GM23338 (cell line): Measurements from ENCODE around the gene TTLL8. TPM values are rescaled to one million over a fixed set of nuclear protein-coding genes. Genes with fewer than 3 reads are reported as not detected.

ENCODE experiments used
- ATAC-seq: fragments of 200-7000 bp; cut with Tn5 transposase; 3 replicates; pipeline ENCODE4 v1.9.1; 2020
- DNase-seq: peaks from one replicate; pipeline ENCODE4 v3.0.0-alpha.2; 2015; ENCODE audit warnings: low spot score
- H2AFZ ChIP-seq: fragments of 200-600 bp; sonication (generic); 2 replicates; pipeline ENCODE4 v1.8.0; 2016; ENCODE audit warnings: antibody characterized with exemption, mild to moderate bottlenecking, moderate library complexity
- H3F3A ChIP-seq: fragments of 200-600 bp; sonication (generic); replicated peaks from 2 replicates; pipeline ENCODE4 v1.8.0; 2017; ENCODE audit warnings: antibody characterized with exemption, mixed run types, low read depth
- H3K27ac ChIP-seq: fragments of 200-600 bp; sonication (generic); 2 replicates; pipeline ENCODE4 v1.6.1; 2016; ENCODE audit warnings: low read depth
- H3K27me3 ChIP-seq: fragments of 200-600 bp; sonication (generic); 2 replicates; pipeline ENCODE4 v1.8.0; 2016; ENCODE audit warnings: mild to moderate bottlenecking, mixed run types, moderate library complexity; ENCODE audit not compliant: insufficient read depth
- H3K36me3 ChIP-seq: fragments of 200-600 bp; sonication (generic); 2 replicates; pipeline ENCODE4 v1.8.0; 2016; ENCODE audit warnings: mild to moderate bottlenecking; ENCODE audit not compliant: insufficient read depth
- H3K4me1 ChIP-seq: fragments of 200-600 bp; sonication (generic); 2 replicates; pipeline ENCODE4 v1.8.0; 2016; ENCODE audit warnings: mild to moderate bottlenecking, moderate library complexity; ENCODE audit not compliant: insufficient read depth
- H3K4me2 ChIP-seq: fragments of 200-600 bp; sonication (generic); 2 replicates; pipeline ENCODE4 v1.7.1; 2017; ENCODE audit warnings: mixed run types
- H3K4me3 ChIP-seq: fragments of 200-600 bp; sonication (generic); 2 replicates; pipeline ENCODE4 v1.6.1; 2016; ENCODE audit warnings: mixed run types
- H3K79me2 ChIP-seq: fragments of 200-600 bp; sonication (generic); replicated peaks from 2 replicates; pipeline ENCODE4 v1.8.0; 2017; ENCODE audit warnings: mild to moderate bottlenecking; ENCODE audit not compliant: insufficient read depth
- H3K9me2 ChIP-seq: fragments of 200-600 bp; sonication (generic); 2 replicates; pipeline ENCODE4 v1.8.0; 2017; ENCODE audit not compliant: insufficient read depth
- H4K20me1 ChIP-seq: fragments of 200-600 bp; sonication (generic); replicated peaks from 2 replicates; pipeline ENCODE4 v1.8.0; 2017; ENCODE audit warnings: mild to moderate bottlenecking; ENCODE audit not compliant: insufficient read depth
- H3K27ac Mint-ChIP-seq: 2 replicates; pipeline ENCODE4 v1.8.0; 2020; ENCODE audit warnings: inconsistent platforms, mild to moderate bottlenecking, moderate library complexity, mixed read lengths
- H3K27me3 Mint-ChIP-seq: 3 replicates; pipeline ENCODE4 v1.8.0; 2022; ENCODE audit warnings: low read depth, mild to moderate bottlenecking, moderate library complexity, mixed read lengths, inconsistent platforms; ENCODE audit not compliant: insufficient read depth, poor library complexity
- H3K36me3 Mint-ChIP-seq: 3 replicates; pipeline ENCODE4 v1.8.0; 2021; ENCODE audit warnings: low read depth, mild to moderate bottlenecking, inconsistent platforms, moderate library complexity, mixed read lengths
- H3K4me1 Mint-ChIP-seq: 3 replicates; pipeline ENCODE4 v1.8.0; 2020; ENCODE audit warnings: mild to moderate bottlenecking, inconsistent platforms, mixed read lengths
- H3K4me3 Mint-ChIP-seq: 3 replicates; pipeline ENCODE4 v1.8.0; 2021; ENCODE audit warnings: moderate library complexity, mild to moderate bottlenecking, inconsistent platforms, mixed read lengths
- H3K9me3 Mint-ChIP-seq: 3 replicates; pipeline ENCODE4 v1.8.0; 2020; ENCODE audit warnings: moderate library complexity, mild to moderate bottlenecking, inconsistent platforms, mixed read lengths
- CREB1 ChIP-seq: fragments of 250-450 bp; sonication (Bioruptor Pico); IDR thresholded peaks from 2 replicates; pipeline ENCODE4 v1.5.0; 2020; ENCODE audit warnings: low read depth, mild to moderate bottlenecking, moderate library complexity
- CTCF ChIP-seq, 2 experiments: fragments of 200-600 bp in 1 of 2; sonication (generic) in 1 of 2; conservative IDR thresholded peaks; 2 replicates each; pipeline versions ENCODE4 v1.5.1 to v1.6.1; 2016 to 2017; ENCODE audit warnings: antibody characterized with exemption in 2 of 2, low read depth in 2 of 2, mild to moderate bottlenecking in 2 of 2, moderate library complexity in 1 of 2
- ETS1 ChIP-seq: IDR thresholded peaks from 2 replicates; pipeline ENCODE4 v1.6.1; 2016; ENCODE audit warnings: antibody characterized with exemption
- EZH2 ChIP-seq: fragments of 200-600 bp; sonication (generic); IDR thresholded peaks from one replicate; pipeline ENCODE4 v1.8.0; 2017; ENCODE audit warnings: antibody characterized with exemption, mild to moderate bottlenecking, low read depth; ENCODE audit not compliant: unreplicated experiment
- EZH2phosphoT487 ChIP-seq: fragments of 200-600 bp; sonication (generic); IDR thresholded peaks from one replicate; pipeline ENCODE4 v1.8.1; 2018; ENCODE audit warnings: antibody characterized with exemption; ENCODE audit not compliant: unreplicated experiment
- JUNB ChIP-seq: IDR thresholded peaks from one replicate; pipeline ENCODE4 v1.6.1; 2016; ENCODE audit warnings: antibody characterized with exemption; ENCODE audit not compliant: unreplicated experiment
- NANOG ChIP-seq: IDR thresholded peaks from 2 replicates; pipeline ENCODE4 v1.6.1; 2016; ENCODE audit warnings: antibody characterized with exemption, borderline replicate concordance
- POLR2AphosphoS5 ChIP-seq: IDR thresholded peaks from 2 replicates; pipeline ENCODE4 v1.6.1; 2016; ENCODE audit warnings: antibody characterized with exemption, low read depth
- STAT1 ChIP-seq: IDR thresholded peaks from one replicate; pipeline ENCODE4 v1.6.1; 2016; ENCODE audit warnings: antibody characterized with exemption; ENCODE audit not compliant: unreplicated experiment
- ZNF114 ChIP-seq: fragments of 250-450 bp; sonication (Bioruptor Pico); IDR thresholded peaks from 2 replicates; pipeline ENCODE4 v1.5.0; 2020; ENCODE audit warnings: mild to moderate bottlenecking, moderate library complexity
- ZNF331 ChIP-seq: fragments of 250-450 bp; sonication (Bioruptor Pico); IDR thresholded peaks from 2 replicates; pipeline ENCODE4 v1.5.0; 2020; ENCODE audit warnings: low read depth, mild to moderate bottlenecking, moderate library complexity
- polyA plus RNA-seq: library from polyadenylated mRNA; unstranded; fragments of >200 nt; fragmentation: Nextera tagmentation; extraction: Ambion mirVana; gene quantifications from 2 replicates; pipeline ENCODE4 v1.2.1, GENCODE V29; 2016
- total RNA-seq: library from RNA; depleted of rRNA; stranded (reverse); fragments of >200 nt; shearing (Covaris generic); gene quantifications from 2 replicates; pipeline ENCODE4 v1.2.3, GENCODE V29; 2014
- TF ChIP-seq, protein P1 (sequence below): IDR thresholded peaks from one replicate; pipeline ENCODE4 v1.6.1; 2018; ENCODE audit warnings: antibody characterized with exemption; ENCODE audit not compliant: unreplicated experiment

The TTLL8 gene
- total and polyA plus RNA-seq, 2 experiments from 2014 or later, result not detected

DNA sequence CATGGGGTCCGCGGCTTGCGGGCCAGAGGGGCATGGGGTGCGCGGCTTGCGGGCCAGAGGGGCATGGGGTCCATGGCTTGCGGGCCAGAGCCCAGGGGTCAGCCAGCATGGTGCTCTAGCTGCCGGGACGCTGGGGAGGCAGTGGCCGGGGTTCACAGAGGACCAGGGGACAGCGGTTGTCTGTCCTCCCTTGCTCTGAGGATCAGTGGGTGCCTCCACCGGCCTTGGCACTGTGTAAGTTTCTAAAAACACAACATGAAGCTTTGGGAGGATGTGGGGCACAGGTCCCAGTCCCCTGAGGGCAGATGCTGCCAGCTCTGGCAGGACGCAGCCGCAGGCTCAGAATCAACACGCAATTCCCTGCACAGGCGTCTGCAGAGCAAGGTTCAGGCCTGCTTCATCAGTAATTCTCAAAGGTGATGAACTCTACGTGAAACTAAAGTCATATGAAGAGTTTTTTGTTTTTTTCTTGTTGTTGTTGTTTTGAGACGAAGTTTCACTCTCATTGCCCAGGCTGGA lies 24.2 kb upstream of the TTLL8 start:
- Histone ChIP-seq H3K79me2 (no peaks in the 10 kb centered on the region), H3K36me3 (no peaks in the 10 kb centered on the region), H3K9me2 (no peaks in the 10 kb centered on the region), H4K20me1 (no peaks in the 10 kb centered on the region), H3K4me1 (no peaks in the 10 kb centered on the region; the same call in 1 of the 2 replicates), H3K4me3 (no peak overlapping the region), H3F3A (no peaks in the 10 kb centered on the region), H3K27ac (no peak overlapping the region), H3K27me3 (no peaks in the 10 kb centered on the region), H3K4me2 (no peak overlapping the region), H2AFZ (peak overlapping the region; percentile 43; the same call in 1 of the 2 replicates)
- TF ChIP-seq ZNF114 (CRISPR knock-in tag) (no peak), POLR2AphosphoS5 (no peak), EZH2 (no peak), EZH2phosphoT487 (no peak), NANOG (no peak), ZNF331 (CRISPR knock-in tag) (no peak), STAT1 (no peak), ETS1 (no peak), CREB1 (no peak), JUNB (no peak), CTCF (conservative IDR thresholded peaks at IDR 0.05; ENCODE audit: low read depth in 2 of 2) (no peak)
- TF ChIP-seq, protein P1, sequence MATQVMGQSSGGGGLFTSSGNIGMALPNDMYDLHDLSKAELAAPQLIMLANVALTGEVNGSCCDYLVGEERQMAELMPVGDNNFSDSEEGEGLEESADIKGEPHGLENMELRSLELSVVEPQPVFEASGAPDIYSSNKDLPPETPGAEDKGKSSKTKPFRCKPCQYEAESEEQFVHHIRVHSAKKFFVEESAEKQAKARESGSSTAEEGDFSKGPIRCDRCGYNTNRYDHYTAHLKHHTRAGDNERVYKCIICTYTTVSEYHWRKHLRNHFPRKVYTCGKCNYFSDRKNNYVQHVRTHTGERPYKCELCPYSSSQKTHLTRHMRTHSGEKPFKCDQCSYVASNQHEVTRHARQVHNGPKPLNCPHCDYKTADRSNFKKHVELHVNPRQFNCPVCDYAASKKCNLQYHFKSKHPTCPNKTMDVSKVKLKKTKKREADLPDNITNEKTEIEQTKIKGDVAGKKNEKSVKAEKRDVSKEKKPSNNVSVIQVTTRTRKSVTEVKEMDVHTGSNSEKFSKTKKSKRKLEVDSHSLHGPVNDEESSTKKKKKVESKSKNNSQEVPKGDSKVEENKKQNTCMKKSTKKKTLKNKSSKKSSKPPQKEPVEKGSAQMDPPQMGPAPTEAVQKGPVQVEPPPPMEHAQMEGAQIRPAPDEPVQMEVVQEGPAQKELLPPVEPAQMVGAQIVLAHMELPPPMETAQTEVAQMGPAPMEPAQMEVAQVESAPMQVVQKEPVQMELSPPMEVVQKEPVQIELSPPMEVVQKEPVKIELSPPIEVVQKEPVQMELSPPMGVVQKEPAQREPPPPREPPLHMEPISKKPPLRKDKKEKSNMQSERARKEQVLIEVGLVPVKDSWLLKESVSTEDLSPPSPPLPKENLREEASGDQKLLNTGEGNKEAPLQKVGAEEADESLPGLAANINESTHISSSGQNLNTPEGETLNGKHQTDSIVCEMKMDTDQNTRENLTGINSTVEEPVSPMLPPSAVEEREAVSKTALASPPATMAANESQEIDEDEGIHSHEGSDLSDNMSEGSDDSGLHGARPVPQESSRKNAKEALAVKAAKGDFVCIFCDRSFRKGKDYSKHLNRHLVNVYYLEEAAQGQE, result no peak
- Mint-ChIP-seq H3K27ac (no peak overlapping the region), H3K4me3 (no peak overlapping the region), H3K9me3 (no peaks in the 10 kb centered on the region), H3K27me3 (peaks cover 18% of the 10 kb centered on the region), H3K36me3 (no peaks in the 10 kb centered on the region), H3K4me1 (peaks cover 10% of the 10 kb centered on the region)
- DNase-seq, result no peak
- no peak for ATAC-seq
